Measurements from ENCODE around the gene JMJD4.

Gene JMJD4

DNA sequence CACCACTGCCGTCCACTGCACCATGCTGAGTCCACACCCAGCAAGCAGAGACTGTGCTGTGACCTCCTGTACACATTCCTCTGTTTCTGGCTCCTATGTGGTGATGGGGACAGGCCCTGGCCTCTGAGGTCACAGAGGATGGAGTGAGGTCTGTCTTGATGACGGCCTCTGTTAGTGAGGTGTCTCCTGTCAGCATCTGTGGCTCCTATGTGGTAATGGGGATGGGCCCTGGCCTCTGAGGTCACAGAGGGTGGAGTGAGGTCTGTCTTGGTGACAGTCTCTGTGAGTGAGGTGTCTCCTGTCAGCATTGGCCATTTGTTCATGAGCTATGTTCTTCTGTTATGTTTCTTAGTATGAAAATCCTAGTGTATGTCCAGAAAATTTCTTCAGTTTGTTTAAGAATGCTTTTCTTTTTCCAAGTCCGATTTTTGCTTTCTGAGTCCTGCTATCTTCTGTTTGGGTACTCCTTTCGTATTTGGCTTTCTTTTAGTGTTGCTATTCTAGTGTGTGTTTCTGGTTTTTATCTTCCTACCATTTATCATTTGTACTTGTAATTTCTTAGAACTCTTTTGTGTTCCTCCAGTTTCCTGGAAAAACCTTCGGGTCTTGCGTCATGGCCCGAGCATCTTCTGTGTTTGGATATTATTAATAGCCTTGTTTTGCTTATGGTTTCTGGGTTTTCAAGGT lies 13.5 kb upstream of the JMJD4 start:
- DNase-seq = no peak

DNA sequence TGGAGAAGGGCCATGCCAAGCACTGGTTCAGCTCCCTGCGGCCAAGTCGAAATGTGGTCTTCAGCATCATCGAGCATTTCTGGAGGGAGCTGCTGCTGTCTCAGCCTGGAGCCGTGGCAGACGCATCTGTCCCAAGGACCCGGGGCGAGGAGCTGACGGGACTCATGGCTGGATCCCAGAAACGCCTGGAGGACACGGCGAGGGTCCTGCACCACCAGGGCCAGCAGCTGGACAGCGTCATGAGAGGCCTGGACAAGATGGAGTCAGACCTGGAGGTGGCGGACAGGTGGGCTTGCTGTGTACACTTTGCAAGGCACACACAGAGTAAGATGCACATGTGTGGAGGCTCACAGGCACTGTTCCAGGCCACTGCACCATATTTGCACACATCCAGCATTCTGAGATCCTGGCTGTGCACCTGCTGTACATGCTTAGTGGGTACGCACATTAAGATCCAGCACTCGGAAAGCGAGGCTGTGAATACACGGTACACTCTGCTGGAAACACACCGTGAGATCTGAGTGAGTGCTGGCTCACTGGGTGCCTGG lies 12.9 kb upstream of the JMJD4 start:
- no peak for DNase-seq

DNA sequence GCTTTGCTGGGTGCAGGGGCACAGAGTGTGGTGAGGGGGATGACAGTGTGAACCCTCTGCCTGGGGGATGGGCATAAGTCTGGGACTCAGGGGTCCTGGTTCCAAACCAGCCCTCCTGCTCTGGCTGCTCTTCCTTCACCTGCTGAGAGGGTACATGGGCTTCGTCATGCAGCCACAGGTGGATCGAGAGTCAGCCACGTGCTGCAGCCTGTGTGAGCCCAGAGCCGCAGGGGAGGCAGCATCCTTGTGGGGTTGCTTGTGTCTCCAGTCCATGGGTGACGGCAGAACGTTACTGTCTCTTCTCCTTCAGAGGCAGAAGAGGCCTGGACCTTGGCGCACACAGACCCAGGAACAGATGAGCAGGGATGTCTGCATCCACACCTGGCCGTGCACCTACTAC lies 12.3 kb upstream of the JMJD4 start:
- no peak for DNase-seq

DNA sequence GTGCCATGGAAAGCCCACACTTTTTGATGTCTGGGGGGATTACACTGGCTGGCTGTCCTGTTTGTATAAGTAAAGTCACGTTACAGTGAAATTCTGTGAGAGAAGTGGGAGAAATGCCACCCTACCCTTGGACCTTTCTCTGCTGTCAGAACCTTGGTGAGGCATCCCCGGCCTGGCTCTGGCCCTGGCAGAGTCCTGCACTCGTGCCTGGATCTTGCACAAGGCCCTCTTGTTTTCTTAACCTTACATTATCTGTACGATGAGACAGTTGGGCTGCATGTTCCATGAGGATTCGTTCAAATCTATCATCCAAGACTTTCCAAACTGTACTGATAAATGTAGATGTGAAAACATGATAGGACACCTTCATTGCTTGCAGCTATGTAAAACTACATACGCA lies 11.6 kb upstream of the JMJD4 start:
- no peak for DNase-seq

DNA sequence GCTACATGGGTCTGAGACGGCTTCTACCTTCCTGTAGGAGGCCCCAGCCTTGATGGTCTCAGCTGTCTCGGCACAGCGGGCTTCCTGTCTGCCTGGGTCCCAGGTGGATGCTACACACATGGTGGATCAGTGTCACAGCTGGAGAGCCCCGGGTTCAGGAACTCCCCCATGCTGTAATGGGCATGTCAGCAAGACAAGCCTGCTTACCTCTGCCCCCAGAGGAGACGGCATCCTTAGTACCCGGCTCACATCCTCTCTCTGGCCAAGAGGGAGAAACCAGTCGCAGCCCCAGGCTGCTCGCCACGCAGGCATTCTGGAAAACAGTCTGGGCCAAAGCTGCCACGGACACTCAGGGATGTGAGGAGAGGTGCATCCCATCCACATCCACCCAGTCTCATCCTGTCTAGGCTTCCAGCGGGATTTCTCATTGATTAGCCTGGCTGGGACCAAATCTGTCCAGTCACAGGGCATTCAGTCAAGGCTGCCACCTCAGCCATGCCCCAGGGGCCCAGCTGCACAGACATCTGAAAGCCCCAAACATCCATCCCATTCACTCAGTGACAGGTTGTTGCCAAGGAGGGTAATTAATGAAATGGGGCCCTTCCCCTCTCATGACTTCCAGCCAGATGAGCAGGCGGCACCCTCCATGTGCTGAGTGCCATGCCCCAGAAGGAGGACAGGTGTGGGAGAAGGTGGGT lies 10.6 kb upstream of the JMJD4 start:
- no peak for DNase-seq

DNA sequence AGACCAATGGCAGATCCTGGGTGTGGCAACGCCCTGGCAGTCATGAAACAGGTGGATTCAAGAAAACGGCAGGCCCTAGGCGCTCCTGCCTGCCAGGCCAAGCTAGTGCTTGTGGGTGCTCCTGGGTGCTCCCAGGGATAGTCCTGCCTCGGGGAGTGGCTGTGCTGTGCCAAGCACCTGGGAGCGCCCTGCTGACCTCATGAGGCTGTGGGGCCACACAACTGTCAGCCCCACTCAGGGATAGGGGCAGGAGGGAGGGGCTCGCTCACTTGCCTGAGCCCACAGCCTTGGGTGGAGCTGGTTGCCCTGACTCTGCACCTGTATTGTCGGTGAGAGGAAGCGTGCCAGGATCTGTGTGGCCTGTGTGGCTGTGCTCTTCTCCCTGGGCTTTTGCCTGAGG lies 9.6 kb upstream of the JMJD4 start:
- DNase-seq = no peak

DNA sequence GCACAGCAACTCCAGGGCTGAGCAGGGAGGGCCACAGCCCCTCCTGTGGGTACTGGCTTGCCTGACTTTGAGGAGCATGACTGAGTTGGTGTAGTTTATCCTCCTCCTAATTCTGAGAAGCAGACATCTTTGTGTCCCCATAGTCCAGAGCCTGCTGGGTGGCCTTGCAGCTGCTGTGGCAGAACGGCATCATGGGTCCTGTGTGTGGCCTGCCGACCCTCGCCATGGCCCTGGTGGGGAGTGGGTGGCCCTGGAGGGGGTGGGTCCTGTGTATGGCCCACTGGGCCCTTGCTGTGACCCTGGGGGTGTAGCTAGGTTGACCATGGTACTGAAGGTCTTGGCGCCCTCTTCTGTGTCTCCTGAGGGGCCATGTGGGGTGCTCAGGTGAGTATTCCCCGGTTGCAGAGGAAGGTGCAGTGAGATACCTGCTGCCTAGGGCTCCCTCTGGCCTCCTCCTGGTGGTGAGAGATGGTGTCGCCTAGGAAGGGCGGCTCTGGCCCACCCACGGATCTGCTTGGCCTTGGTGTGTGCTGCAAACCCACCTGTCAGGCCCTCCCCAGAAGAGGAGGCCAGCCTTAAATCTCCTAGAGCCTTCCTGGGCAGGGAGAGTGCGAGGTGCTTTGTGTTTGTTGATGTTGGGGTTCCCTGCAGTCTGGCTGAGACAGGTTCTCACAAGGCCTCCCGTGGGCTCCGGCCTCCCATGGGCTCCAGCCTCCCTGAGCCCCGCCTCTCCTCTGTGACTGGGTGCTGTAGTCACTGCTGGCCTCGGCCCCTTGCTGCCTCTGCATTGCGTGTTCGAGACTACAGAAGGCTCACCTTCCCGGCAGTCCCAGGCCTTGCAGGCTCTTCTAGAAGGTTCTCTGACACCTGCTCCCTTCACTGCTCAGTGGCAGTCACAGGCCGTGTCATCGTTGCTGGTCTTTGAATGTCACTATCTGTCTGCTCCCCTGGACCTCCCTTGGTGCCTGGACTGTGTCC lies 7.9 kb upstream of the JMJD4 start:
- DNase-seq = no peak

DNA sequence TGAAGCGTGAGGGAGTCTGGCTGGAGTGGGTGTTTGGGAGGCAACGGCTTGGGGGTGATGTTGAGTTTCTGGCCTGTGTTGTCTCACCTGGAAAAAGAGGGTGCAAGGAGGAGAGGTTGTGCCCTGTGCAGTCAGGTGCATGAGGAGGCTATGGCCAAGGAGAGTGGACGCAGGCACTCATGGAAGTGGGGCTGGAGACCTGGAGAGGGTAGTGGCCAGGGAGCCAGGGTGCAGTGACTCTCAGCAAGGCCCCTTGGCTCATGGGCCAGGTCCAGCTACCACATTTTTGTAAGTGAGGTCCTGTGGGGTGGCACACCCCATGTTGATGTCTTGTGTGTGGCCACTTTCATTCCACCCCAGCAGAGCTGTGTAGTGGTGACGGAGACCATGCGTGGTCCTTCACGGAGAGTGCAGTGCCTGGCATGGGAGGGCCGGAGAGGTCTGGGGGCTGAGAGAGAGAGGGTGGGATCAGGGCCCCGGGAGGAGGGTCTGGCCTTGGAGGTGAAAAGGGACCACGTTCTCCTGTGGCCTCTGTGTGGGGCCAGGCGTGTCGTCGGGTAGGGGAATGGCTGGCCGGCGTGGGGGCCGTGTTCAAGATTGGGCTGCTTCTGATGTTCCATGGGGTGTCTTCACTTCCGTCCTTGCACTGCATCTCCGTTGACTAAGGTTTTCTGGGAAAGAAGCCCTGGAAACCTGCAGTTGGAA lies 6.2 kb upstream of the JMJD4 start:
- no peak for DNase-seq

DNA sequence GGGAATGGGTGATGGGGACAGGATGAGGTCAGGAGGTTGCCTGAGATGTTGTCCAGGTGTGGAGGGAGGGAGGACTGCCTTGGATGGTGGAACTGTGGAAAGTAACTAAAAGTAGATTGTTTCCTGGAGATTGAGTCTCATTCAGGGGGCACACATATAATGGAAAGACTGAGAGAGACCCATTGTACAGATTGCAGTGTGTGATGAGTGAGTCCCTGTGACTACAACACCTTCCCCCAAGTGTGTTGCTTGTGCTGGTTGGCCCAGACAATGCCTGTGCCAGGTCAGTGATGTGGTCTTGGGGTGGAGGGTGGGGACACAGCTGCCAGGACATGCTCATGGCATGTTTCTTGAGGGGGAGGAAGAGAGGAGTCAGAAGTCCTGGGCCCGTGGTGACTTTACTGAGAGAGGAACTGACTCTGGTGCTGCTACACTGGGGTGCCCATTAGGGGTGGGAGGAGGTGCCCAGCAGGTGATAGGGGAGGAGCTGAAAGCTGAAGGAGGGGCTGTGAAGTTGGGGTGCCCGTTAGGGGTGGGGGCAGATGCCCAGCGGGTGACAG lies 5.4 kb upstream of the JMJD4 start:
- no peak for DNase-seq

DNA sequence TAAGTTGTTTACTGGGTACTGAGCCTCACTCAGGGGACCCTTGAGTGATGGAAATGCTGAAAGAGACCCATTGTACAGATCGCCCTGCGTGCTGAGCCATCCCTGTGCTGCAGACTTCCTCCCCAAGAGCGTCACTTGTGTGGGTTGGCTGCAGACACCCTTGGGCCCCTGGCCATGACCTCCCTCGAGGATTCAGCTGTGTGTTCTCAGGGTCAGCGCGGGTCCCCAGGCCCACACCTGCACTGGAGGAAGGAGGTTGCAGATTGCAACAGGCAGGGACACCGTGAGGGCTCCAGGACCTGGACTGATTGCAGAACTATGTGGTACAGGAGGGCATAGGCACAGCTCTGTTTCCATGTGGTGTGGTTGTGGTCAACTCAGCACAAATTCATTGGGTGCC lies 4.5 kb upstream of the JMJD4 start:
- DNase-seq = no peak

DNA sequence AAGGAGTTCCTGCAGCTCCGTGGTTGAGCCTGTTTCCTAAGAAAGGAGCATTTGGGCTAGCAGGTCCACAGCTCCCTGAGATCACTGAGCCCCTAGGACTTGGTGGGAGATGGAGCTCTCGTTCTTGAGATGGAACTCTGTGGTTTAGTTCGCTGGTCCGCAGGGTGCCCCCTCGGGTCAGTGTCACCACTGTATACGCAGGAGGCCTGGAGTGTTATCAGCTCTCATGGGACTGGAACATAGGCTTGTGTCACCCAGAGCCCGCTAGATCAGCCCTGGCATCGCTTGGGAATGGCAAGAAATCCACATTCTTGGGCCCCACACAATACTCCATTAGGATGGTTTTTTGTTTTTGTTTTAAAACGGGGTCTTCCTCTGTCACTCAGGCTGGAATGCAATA lies 3.7 kb upstream of the JMJD4 start:
- DNase-seq = no peak

DNA sequence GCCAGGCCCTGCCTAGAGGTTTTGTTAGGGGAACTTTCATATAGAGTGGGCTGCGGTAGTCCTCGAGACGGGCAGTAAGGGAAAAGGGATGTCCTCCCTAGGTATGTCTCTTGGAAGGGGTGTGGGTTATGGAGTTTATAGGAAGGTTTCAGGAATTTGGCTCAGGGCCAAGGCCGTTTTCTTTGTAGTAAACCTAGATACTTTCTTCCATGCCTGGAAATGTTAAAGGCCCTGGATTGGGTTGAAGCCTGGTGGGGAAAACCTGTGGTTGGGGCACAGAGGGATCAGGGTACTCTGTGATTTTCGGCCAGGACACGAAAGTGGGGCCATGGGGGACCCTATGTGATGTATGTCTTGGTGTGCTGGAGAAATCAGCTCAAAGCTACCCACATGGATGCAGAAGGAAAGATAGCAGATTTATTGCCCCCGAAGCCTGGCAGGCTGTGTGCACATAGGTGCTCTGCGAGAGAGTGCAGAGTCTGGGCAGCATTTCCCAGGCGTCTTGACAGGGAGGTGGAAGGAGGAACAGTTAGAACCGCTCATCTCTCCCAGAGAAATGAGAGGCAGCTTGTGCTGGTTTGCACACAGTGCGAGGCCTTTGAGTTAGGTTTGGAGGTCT lies 1.8 kb upstream of the JMJD4 start:
- no peak for DNase-seq

DNA sequence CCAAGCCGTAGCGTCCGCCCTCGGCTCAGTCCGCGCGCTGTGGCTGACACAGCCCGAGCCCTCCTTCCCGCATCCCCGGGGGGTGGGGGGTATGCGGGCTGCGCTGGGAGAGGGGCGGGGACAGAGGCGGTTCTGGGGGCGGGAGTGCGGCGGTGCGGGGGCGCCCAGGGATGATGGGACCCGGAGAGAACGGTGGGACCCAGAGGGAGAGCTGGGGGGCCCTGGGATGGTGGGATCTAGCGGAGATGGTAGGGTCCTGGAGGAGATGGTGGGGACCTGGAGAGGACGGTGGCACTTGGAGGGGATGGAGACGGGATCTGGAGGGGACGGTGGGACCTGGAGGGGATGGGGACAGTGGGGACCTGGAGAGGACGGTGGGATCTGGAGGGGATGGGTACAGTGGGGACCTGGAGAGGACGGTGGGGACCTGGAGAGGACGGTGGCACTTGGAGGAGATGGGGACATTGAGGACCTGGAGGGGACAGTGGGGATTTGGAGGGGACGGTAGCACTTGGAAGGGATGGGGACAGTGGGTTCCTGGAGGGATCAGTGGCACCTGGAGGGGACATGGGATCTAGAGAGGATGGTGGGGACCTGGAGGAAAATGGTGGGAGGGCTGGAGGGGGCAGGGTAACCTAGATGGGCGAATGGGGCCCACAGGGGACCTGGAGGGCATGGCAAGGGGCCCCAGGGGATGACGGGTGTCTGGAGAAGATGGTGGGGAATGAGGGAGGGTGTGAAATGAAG lies 610 bp upstream of the JMJD4 start:
- DNase-seq = no peak

DNA sequence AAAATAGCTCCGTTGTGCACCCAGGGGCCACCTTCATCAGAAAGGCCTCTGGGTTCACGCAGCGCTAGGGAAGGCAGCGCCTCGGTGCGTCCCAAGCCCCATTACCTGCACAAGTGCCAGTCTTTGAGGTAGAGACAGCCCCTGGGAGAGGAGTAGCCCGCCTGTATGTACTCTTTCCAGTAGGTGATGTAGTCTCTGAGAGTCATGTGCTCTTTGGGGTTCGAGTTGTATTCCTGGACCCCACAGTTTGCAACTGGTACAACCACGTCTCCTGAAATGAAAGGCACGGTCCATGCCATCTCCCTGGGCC lies 601 bp downstream of the JMJD4 start:
- DNase-seq = no peak

DNA sequence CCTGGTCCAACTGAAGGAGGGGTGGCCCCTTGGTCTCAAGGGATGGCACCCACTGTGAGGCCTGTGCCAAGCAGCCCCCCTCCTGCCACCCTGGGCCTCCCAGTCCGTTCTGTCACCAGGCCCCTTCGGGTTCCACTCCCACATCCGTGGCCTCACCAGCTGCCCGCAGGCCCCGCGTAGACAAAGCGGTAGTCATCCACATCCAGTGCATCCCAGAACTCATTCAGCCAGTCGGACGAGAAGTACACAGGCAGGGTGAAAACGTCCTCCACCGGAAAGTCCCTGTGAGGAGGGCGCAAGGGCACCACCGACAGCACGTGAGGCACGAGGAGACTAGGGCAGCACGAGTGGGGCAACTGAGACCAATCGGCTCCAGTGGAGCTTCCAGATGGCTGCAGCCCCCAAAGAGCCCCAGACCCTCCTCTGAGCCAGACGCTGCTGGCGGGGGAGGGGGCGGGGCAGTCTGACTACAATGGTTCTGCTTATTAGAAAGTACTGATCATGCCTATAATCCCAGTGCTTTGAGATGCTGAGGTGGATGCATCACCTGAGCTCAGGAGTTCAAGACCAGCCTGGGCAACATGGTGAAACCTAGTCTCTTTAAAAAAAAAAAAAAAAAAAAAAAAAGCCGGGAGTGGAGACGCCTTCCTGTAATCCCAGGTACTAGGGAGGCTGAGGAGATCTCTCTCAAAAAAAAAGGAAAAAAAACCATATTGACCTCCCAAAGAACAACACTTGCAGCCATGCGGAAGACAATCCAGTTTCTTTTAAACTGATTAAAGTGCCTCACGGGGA lies 1.2 kb downstream of the JMJD4 start:
- DNase-seq = no peak

DNA sequence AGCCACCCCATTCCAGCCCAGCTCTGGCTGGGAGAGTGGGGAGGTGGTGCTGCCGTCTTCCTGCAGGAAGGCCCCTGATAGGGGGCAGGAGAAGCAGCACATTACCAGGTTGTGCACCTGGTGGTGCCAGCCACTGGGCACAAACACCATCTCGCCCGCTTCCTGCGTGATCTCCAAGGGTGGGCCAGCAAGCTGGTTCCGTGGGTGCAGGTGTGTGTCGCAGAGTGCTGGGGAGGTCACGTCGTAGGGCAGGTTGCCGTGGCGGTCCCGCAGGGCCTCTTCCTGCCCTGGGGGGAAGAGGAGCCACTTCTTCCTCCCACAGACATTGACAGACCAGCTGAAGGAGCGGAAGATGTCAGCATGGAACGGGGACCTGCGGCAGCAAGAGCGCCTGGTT lies 1.8 kb downstream of the JMJD4 start:
- DNase-seq = no peak

DNA sequence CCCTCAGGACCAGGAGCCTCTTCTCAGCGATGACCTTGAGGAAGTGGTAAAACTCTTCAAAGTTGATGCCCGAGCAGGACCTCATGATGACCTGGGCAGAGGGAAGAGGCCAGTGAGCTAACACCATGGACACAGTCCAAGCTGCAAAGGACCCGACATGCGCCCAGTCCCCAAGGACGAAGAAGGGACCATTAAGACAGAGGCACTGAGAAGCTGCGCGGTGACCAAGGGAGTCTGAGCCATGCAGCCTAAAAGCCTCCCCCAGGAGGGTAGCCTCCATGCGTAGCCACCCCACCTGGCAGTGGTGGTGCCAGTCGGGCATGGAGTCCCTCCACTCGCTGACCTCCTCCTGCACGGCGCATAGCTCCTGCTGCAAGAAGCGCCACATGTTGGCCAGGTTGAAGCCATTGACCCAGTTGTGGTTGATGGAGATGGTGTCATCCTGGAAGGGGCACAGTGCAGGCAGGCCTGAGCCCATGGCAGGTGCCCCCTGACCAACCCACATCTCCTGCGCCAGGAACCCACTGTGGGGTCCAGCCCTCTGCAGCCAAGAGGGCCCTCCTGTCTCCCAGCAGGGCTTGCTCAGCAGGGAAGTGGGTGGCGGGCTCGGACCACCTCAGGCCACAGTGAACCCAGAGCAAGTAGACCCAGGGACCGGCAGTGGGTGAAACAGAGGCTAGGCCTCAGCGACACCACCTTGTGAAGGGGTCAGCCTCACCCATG lies 2.4 kb downstream of the JMJD4 start:
- no peak for DNase-seq

DNA sequence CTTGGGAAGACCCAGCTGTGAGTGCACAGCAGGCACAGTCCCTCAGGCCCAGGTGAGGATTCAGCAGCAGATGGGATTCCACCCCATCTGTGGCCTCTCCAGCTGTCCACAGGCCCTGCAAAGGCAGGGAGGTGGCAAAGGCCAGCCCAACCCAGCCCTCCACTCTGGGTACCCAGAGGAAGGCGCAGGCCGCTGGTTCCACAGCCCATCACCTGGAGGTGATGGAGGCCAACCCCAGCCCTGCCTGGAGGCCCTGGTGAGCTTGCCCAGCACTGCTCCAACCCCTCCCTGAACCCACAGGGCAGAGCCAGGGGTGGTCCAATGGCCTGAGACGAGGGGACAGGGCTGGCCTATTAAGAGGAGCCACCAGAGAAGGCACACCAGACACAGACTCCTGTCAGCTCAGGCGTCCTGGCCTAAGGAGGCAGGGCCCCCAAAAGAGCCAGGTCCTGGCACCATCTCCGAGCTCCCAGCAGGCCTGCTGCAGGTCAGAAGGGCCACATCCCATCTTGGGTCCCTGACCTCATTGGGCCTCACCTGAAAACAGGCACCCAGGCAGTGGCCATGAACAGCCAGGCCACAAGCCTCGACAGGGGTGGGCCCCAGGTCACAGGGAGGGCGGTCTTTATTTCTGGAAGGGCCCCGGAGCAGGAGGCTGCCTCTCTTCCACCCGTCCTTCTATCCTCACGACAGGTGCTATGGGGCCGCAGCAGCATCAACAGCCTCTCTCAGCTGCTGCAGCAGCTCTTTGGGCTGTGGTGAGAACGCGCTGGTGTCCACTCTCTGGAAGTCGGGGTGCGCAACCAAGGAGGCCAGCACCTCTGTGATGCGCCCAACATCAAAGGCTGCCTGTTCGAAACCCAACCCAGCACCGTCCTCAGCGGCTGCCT lies 3.2 kb downstream of the JMJD4 start:
- DNase-seq = no peak

DNA sequence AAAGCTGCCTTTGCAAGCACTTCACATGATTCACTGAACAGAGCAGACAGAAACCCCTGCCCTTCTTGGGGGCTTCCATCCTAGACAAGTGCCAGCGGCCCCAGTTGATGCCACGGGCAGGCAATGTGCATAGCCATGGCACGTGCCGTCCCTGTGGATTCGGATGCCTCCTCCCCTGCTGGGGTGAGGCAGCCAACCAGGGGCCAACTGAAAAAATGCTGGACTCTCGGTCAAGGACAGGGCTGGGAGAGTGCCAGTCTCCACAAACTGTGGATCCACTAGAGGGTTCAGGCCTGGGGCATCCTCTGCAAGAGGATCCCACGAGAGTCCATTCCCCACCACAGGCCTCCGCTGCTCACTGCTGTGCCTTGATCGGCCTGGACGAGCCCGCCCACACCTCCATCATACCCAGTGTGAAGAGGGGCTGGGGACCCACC lies 3.8 kb downstream of the JMJD4 start:
- DNase-seq = no peak
